ENCODE results near the gene ZNF385C. TPM values are rescaled to one million over a fixed set of nuclear protein-coding genes. Genes with fewer than 3 reads are reported as not detected.

Gene ZNF385C
- total RNA-seq, 2 donors from 2014 or later = 0.34 to 0.40 TPM

GRCh38 chr17:41992576-41992975, 105.7 kb downstream of the ZNF385C start:
- DNase-seq (no peak), ATAC-seq (no peak)
- intact Hi-C loops (cut with DNase I, micrococcal nuclease) = no loop called here

GRCh38 chr17:41989702-41990419, 108.4 kb downstream of the ZNF385C start:
- intact Hi-C loops (cut with DNase I, micrococcal nuclease) = no loop called here
- DNase-seq (peak in 1 of 2 donors; percentile 40), ATAC-seq (peak; percentile 88)

- DNase-seq (no peak), ATAC-seq (no peak)
- intact Hi-C loops (cut with DNase I, micrococcal nuclease) = no loop called here
Measured at GRCh38 chr17:41988418-41988817, 109.9 kb downstream of the ZNF385C start.

- ATAC-seq (no peak), DNase-seq (no peak)
- intact Hi-C loops (cut with DNase I, micrococcal nuclease) = no loop called here
Measured at GRCh38 chr17:41987642-41988041, 110.6 kb downstream of the ZNF385C start.

DNA sequence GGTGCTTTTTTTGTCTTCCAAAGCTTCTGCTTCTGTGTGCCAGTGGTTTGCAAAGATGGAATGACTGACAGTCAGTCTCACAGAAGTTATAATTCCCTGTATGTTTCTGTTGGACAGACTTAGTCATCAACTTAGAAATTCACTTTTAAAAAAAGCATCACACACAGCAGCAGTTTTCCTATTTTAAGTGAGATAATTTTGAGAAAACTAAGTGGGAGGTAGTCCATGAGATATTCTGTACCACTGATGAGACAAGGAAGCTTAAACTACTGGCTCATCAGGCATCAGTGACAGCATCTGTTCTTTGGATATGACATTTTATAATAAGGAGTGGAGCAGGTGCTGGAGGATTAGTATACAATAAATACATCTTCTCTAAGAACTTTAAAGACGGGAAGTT, 111.6 kb downstream of the ZNF385C start:
- DNase-seq (no peak), ATAC-seq (no peak)
- intact Hi-C loops (cut with DNase I, micrococcal nuclease) = no loop called here

- ATAC-seq (no peak), DNase-seq (no peak)
- intact Hi-C loops (cut with DNase I, micrococcal nuclease) = no loop called here
Measured at GRCh38 chr17:41985919-41986318, 112.4 kb downstream of the ZNF385C start.

- ATAC-seq (no peak), DNase-seq (no peak)
- intact Hi-C loops (cut with DNase I, micrococcal nuclease) = no loop called here
Measured at GRCh38 chr17:41984454-41984853, 113.8 kb downstream of the ZNF385C start.

DNA sequence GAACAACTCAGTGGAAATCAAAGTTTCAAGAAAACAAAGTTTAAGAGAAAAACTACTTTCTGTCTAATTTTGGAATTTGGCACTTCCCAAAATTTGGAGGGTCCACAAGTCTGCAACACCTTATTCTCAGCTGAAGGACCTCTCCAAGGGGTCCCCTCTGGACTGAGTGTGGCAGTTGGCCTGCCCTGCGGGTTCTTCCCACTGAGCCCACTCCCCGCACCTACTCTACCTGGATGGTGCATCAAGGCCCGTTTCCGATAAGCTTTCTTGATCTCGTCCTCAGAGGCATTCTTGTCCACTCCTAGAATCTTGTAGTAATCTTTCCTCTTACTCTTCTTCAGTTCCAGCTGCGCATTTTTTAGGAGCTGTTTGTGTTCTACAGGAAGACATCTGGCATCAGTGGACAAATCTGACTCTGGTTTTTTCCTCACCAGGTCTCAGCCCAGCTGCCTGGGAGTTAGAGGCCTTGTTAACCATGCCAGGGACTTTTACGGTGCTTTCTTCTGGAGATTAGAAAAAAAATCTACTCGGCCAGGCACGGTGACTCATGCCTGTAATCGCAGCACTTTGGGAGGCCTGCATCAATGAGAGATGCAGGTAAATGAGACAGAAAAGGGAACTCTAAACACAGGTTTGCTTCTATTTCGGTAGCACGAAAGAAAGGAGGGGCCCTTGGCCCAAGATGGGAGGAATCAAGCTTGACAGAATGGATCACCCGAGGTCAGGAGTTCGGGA, 116.1 kb downstream of the ZNF385C start:
- intact Hi-C loops (cut with DNase I, micrococcal nuclease) = no loop called here
- ATAC-seq (no peak), DNase-seq (no peak)

DNA sequence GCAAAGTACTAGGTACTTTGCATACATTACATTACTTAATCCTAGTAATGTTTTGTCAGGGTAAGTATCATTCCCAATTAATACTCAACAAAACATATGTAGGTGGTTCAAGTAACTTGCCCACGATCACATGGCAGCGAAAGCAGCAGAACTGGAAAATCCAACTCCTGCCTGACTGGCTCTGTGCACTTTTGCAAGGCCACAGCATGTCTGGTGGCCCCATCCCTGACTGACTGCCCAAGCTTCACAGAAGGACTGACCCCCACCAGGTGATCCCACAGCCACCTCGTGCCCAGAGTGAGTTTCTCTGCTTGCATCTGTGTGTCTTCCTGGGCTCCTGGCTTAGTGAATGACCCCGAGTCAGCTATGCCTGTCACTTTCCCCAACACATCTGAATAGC, 120.3 kb downstream of the ZNF385C start:
- DNase-seq = no peak
- peak; percentile 15 for ATAC-seq
- intact Hi-C loops (cut with DNase I, micrococcal nuclease) = no loop called here

- ATAC-seq (no peak), DNase-seq (no peak)
- intact Hi-C loops (cut with DNase I, micrococcal nuclease) = no loop called here
Measured at GRCh38 chr17:41976142-41976768, 122.0 kb downstream of the ZNF385C start.

Other genes starting within 250 kb of the ZNF385C start
- gene KLHL11, start 233.1 kb downstream of the ZNF385C start, total RNA-seq = 1 to 10 TPM; 6.5 to 8.9 TPM
- 100 to 1,000 TPM in 1 of 2 donors, 10 to 100 TPM in 1; 88.2 to 125 TPM for gene ACLY, start 179.5 kb downstream of the ZNF385C start, total RNA-seq
- gene ODAD4, start 167.9 kb downstream of the ZNF385C start, total RNA-seq = under 1 TPM; 0.12 to 0.20 TPM
- 10 to 100 TPM; 45.6 to 53.6 TPM for gene CNP, start 131.7 kb downstream of the ZNF385C start, total RNA-seq
- gene DNAJC7, start 81.0 kb downstream of the ZNF385C start, total RNA-seq = 10 to 100 TPM; 76.5 to 84.6 TPM
- 10 to 100 TPM; 29.4 to 31.9 TPM for gene NKIRAS2, start 78.4 kb downstream of the ZNF385C start, total RNA-seq
- 1 to 10 TPM; 1.8 to 2.5 TPM for gene C17orf113, start 47.9 kb downstream of the ZNF385C start, total RNA-seq
- 10 to 100 TPM; 10.8 to 12.3 TPM for gene DHX58, start 14.2 kb upstream of the ZNF385C start, total RNA-seq
- gene KAT2A, start 22.9 kb upstream of the ZNF385C start, total RNA-seq = 10 to 100 TPM; 23.6 TPM
- not detected for gene HSPB9, start 24.3 kb upstream of the ZNF385C start, total RNA-seq
- gene RAB5C, start 56.5 kb upstream of the ZNF385C start, total RNA-seq = 100 to 1,000 TPM; 166 TPM
- under 1 TPM; 0.06 TPM for gene KCNH4, start 82.7 kb upstream of the ZNF385C start, total RNA-seq
- not detected for gene HCRT, start 87.0 kb upstream of the ZNF385C start, total RNA-seq
- gene GHDC, start 96.0 kb upstream of the ZNF385C start, total RNA-seq = 10 to 100 TPM; 19.2 to 25.2 TPM
- gene STAT5B, start 177.9 kb upstream of the ZNF385C start, total RNA-seq = 10 to 100 TPM; 34.2 to 39.2 TPM
- gene STAT5A, start 190.0 kb upstream of the ZNF385C start, total RNA-seq = 10 to 100 TPM; 19.8 to 28.1 TPM

Data from left colon (tissue), 2 donors.